COLO668 (cell line): ENCODE data around the gene DAPK1.

Source experiments
- DNase-seq: peaks from one replicate; lab custom pipeline; 2025; ENCODE audit not compliant: unreplicated experiment; lab: John Stamatoyannopoulos, UW

DAPK1 gene

GRCh38 chr9:87564791-87565241, 67.1 kb downstream of the DAPK1 start:
- DNase-seq, result no peak

GRCh38 chr9:87567001-87567400, 69.3 kb downstream of the DAPK1 start:
- no peak for DNase-seq

- DNase-seq, result no peak
Measured at GRCh38 chr9:87567571-87567970, 69.9 kb downstream of the DAPK1 start.

GRCh38 chr9:87567983-87568382, 70.3 kb downstream of the DAPK1 start:
- no peak for DNase-seq

- no peak for DNase-seq
Measured at GRCh38 chr9:87568401-87568800, 70.7 kb downstream of the DAPK1 start.

GRCh38 chr9:87569008-87569509, 71.4 kb downstream of the DAPK1 start:
- peak; percentile 11 for DNase-seq

- DNase-seq, result peak; percentile 25
Measured at GRCh38 chr9:87569518-87569917, 71.9 kb downstream of the DAPK1 start.

GRCh38 chr9:87570000-87570908, 72.6 kb downstream of the DAPK1 start:
- no peak for DNase-seq

GRCh38 chr9:87572719-87573118, 75.1 kb downstream of the DAPK1 start:
- DNase-seq, result no peak

GRCh38 chr9:87573841-87574342, 76.2 kb downstream of the DAPK1 start:
- no peak for DNase-seq

- no peak for DNase-seq
Measured at GRCh38 chr9:87577746-87578145, 80.1 kb downstream of the DAPK1 start.

GRCh38 chr9:87578625-87579024, 81.0 kb downstream of the DAPK1 start:
- no peak for DNase-seq

GRCh38 chr9:87579781-87580541, 82.3 kb downstream of the DAPK1 start:
- DNase-seq, result no peak

GRCh38 chr9:87580941-87581438, 83.3 kb downstream of the DAPK1 start:
- no peak for DNase-seq

- no peak for DNase-seq
Measured at GRCh38 chr9:87581513-87581912, 83.8 kb downstream of the DAPK1 start.

GRCh38 chr9:87581949-87582637, 84.4 kb downstream of the DAPK1 start:
- DNase-seq, result no peak

GRCh38 chr9:87584326-87584725, 86.7 kb downstream of the DAPK1 start:
- DNase-seq, result no peak

GRCh38 chr9:87585123-87585855, 87.6 kb downstream of the DAPK1 start:
- no peak for DNase-seq

GRCh38 chr9:87586731-87587355, 89.2 kb downstream of the DAPK1 start:
- no peak for DNase-seq

GRCh38 chr9:87587356-87587745, 89.7 kb downstream of the DAPK1 start:
- no peak for DNase-seq
